Erythroblast (primary cell): Measurements from ENCODE around the gene ALPG.

Experiments
- GATA1 ChIP-seq: IDR thresholded peaks from 2 replicates; pipeline ENCODE4 v1.6.1; 2011; ENCODE audit warnings: low read depth, mild to moderate bottlenecking, control low read depth, low read length, moderate library complexity
- POLR2A ChIP-seq: IDR thresholded peaks from 2 replicates; pipeline ENCODE4 v1.6.1; 2011; ENCODE audit warnings: mild to moderate bottlenecking, low read length

- no peak for TF ChIP-seq POLR2A
- TF ChIP-seq GATA1: no peak
These were observed 5.4 kb downstream of the ALPG start for GRCh38 chr2:232411901-232412629.
